ENCODE results near the gene AGAP1.

Gene AGAP1

GRCh38 chr2:235920216-235920865 is 426.5 kb downstream of the AGAP1 start:
- no peak for TF ChIP-seq CTCF (IDR thresholded peaks at IDR 0.05; ENCODE audit: insufficient read depth, low read depth, low read length, missing control alignments)

GRCh38 chr2:235921508-235922191 is 427.8 kb downstream of the AGAP1 start:
- no peak for TF ChIP-seq CTCF (IDR thresholded peaks at IDR 0.05; ENCODE audit: insufficient read depth, low read depth, low read length, missing control alignments)
- H3K4me3 ChIP-seq (ENCODE audit: low read length): no peak overlapping the region
- DNase-seq (ENCODE audit: low read depth): no peak

More at GRCh38 chr2:235920216-235920865, 426.5 kb downstream of the AGAP1 start:
- H3K4me3 ChIP-seq (ENCODE audit: low read length): no peak overlapping the region
- DNase-seq (ENCODE audit: low read depth): no peak

GRCh38 chr2:235922839-235923238 is 429.0 kb downstream of the AGAP1 start:
- H3K4me3 ChIP-seq (ENCODE audit: low read length): no peak overlapping the region
- no peak for TF ChIP-seq CTCF (IDR thresholded peaks at IDR 0.05; ENCODE audit: insufficient read depth, low read depth, low read length, missing control alignments)
- DNase-seq (ENCODE audit: low read depth): no peak

- TF ChIP-seq CTCF (IDR thresholded peaks at IDR 0.05; ENCODE audit: insufficient read depth, low read depth, low read length, missing control alignments): no peak
- no peak for DNase-seq (ENCODE audit: low read depth)
- H3K4me3 ChIP-seq (ENCODE audit: low read length): no peak overlapping the region
These were observed 430.2 kb downstream of the AGAP1 start for GRCh38 chr2:235923859-235924674.

GRCh38 chr2:235924675-235925063 is 430.8 kb downstream of the AGAP1 start:
- H3K4me3 ChIP-seq (ENCODE audit: low read length): no peak overlapping the region
- no peak for DNase-seq (ENCODE audit: low read depth)
- no peak for TF ChIP-seq CTCF (IDR thresholded peaks at IDR 0.05; ENCODE audit: insufficient read depth, low read depth, low read length, missing control alignments)

- no peak for TF ChIP-seq CTCF (IDR thresholded peaks at IDR 0.05; ENCODE audit: insufficient read depth, low read depth, low read length, missing control alignments)
- no peak overlapping the region for H3K4me3 ChIP-seq (ENCODE audit: low read length)
- DNase-seq (ENCODE audit: low read depth): no peak
These were observed 431.5 kb downstream of the AGAP1 start for GRCh38 chr2:235925250-235925919.

All from epithelial cell of esophagus (primary cell).